H54 (cell line): ENCODE results near the gene SUSD2.
"Not testable (repeated sequence)": the region's sequence is repeated elsewhere in the genome, so short reads cannot be mapped to it uniquely, and the experiment has no call there.

ENCODE experiments used
- DNase-seq: peaks from one replicate; pipeline ENCODE4 v3.0.0; 2011; ENCODE audit warnings: low spot score, mixed read lengths; ENCODE audit not compliant: insufficient read length
- FAIRE-seq: peaks from 3 replicates; lab custom pipeline; 2011; peaks lifted over from hg19 to GRCh38; lab: Jason Lieb, UNC
- POLR2A ChIP-seq: IDR thresholded peaks from 2 replicates; pipeline ENCODE4 v1.6.1; 2011; ENCODE audit warnings: low read depth, mild to moderate bottlenecking, low read length

The SUSD2 gene

DNA sequence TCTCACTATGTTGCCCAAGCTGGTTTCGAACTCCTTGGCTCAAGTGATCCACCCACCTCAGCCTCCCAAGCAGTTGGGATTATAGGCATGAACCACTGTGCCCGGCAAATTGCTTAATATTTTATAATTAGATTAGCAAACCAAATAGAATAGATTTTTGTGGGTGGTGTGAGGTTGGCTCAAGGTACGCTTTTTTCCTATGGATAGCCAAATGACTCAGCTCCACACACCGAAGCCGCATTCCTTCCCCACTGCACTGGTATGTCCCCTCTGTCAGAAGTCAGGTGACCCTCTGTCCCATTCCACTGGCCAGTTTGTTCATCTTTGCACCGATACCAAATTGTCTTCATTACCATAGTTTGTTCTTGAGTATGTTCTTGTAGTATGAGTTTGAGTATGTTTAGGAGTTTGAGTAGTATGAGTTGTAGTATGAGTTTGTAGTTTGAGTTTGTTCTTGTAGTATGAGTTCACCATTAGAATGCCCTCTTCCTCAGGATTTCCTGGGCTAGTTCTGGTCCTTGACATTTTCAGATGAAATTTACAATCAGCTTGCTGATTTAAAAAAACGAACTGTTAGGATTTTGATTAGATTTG, 19.4 kb downstream of the SUSD2 start:
- FAIRE-seq, result no peak
- DNase-seq, result no peak

DNA sequence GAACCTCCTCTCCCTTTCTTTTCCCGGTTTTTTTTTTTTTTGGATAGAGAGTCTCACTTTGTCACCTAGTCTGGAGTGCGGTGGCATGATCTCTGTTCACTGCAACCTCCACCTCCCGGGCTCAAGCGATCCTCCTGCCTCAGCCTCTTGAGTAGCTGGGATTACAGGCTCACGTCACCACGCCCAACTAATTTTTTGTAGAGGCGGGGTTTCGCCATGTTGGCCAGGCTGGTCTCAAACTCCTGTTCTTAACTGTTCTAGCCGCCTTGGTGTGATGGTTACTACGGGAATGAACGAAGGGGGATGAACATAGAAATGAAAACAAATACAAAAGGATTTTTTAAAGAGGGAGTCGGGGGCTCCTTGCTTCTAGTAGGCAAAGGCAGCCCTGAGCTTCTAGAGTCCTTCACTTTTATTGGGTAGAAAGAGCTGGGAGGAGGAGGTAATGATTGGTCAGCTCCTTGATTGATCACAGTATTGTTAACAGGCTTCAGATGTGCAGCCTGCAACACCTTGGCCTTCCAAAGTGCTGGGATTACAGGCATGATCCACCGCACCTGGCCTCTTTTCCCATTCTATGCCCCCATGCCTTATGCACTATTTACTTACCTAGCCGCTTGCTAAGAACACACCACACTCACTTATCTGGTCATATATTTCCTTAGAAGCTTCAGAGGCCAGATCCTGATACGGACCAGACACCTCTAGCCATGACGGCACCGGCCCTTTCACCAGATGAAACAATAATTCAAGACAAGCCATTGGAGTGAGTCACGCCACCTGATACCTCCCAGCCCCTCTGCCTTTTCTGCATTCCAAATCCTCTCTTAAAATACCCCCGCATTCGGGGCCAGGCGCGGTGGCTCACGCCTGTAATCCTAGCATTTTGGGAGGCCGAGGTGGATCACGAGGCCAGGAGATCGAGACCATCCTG, 20.7 kb downstream of the SUSD2 start:
- DNase-seq, result no peak
- FAIRE-seq, result no peak
- no peak for TF ChIP-seq POLR2A

More for the DNA sequence above, 19.4 kb downstream of the SUSD2 start:
- no peak for TF ChIP-seq POLR2A

GRCh38 chr22:24203856-24204255, 22.6 kb downstream of the SUSD2 start:
- FAIRE-seq, DNase-seq: not testable (repeated sequence)

- FAIRE-seq, result no peak
- DNase-seq, result no peak
- no peak for TF ChIP-seq POLR2A
Observed at GRCh38 chr22:24205438-24206195, 24.3 kb downstream of the SUSD2 start.

GRCh38 chr22:24206460-24207263, 25.4 kb downstream of the SUSD2 start:
- DNase-seq, FAIRE-seq: not testable (repeated sequence)

DNA sequence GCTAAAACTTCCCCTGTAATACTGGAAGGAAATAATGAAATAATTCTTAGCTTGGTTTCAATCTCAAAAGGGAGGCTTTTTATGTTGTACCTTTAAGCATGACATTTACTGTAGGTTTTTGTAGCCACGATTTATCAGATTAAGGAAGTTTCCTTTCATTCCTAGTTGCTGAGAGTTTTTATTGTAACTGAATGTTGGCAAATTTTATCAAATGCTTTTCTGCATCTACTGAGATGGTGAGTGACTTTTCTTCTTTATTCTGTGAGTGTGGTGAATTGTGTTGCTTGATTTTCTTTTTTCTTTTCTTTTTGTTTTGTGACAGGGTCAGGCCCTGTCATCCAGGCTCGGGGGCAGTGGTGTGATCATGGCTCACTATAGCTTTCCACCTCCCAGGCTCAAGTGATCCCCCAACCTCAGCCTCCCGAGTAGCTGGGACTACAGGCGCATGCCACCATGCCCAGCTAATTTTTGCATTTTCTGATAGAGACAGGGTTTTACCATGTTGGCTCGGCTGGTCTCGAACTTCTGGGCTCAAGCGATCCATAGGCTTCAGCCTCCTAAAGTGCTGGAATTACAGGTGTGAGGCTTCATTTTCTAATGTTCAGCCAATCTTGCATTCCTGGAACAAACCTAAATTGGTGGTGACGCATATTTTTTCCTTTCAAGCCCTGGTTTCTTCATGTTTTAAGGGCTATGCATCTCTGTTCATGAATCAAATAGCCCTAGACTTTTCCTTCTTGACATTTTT, 26.2 kb downstream of the SUSD2 start:
- no peak for TF ChIP-seq POLR2A
- no peak for FAIRE-seq
- no peak for DNase-seq

DNA sequence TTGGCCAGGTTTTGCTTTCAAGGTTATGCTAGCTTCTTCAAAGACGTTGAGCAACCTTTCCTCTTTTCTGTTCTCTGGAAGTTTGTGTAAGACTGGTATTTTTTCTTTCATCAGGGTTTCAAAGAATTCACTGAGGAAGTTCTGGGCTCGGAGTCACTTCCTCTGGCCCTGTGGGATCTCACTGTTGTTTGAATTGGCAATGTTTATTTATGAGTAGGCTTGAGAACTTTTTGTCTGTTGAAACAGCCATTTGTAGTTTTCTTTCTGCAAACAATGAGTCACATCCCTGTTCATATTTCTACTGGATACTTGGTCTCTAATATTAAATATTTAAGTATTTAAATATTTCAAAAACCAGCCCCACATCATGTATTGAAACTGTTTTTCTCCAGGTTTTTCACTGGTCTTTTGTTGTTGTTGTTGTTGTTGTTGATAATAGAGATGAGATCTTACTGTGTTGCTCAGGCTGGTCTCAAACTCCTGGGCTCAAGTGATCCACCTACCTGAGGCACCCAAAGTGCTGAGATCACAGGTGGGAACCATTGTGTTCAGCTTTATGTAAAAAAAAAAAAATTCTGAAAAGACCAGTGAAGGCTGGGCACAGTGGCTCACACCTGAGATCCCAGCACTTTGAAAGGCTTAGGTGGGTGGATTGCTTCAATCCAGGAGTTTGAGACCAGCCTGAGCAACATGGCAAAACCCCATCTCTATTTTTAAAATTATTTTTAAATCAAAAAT, 26.9 kb downstream of the SUSD2 start:
- DNase-seq (peak; percentile 42), FAIRE-seq (no peak)
- no peak for TF ChIP-seq POLR2A

- FAIRE-seq, result no peak
- TF ChIP-seq POLR2A, result no peak
- DNase-seq, result no peak
Observed at GRCh38 chr22:24209016-24209415, 27.7 kb downstream of the SUSD2 start.

DNA sequence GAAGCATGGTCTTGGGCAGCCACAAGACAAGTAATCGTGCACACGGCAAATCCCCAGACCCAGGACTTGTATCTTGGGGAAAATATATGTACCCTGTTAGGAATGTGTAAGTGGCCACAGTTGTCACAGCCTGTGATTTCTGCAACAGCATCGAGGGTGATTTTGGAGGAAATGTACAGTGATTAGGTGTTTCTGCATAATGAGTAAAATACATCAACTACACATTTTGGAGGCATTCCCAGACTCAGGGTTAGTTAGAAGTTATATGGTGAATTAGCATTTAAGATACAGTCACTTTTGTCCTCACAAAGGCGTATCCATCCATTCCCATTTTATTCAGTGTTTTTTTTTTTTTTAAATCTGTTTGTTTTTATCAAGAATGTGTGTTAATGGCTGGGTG, 28.4 kb downstream of the SUSD2 start:
- FAIRE-seq (no peak), DNase-seq (no peak)
- no peak for TF ChIP-seq POLR2A

DNA sequence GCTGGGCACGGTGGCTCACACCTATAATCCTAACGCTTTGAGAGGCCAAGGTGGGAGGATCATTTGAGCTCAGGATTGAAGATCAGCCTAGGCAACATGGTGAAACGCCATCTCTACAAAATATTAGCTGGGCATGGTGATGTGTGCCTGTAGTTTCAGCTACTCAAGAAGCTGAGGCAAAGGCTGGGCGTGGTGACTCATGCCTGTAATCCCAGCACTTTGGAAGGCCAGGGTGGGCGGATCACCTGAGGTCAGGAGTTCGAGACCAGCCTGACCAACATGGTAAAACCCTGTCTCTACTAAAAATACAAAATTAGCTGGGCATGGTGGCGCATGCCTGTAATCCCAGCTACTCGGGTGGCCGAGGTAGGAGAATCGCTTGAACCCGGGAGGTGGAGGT, 29.1 kb downstream of the SUSD2 start:
- not testable (repeated sequence) for FAIRE-seq, DNase-seq

DNA sequence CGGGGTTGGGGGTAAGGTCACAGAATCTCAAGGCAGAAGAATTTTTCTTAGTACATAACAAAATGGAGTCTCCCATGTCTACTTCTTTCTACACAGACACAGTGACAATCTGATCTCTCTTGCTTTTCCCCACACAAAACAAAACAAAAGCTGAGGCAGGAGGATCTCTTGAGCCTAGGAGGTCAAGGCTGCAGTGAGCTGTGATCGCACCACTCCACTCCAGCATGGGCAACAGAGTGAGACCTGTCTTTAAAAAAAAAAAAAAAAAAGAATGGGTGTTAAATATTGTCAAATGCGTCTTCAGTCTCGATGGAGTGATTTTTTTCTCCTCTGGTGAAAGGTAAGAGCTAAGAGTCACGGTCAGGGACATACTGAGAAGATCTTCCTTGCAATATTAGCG, 30.4 kb downstream of the SUSD2 start:
- not testable (repeated sequence) for FAIRE-seq, DNase-seq

DNA sequence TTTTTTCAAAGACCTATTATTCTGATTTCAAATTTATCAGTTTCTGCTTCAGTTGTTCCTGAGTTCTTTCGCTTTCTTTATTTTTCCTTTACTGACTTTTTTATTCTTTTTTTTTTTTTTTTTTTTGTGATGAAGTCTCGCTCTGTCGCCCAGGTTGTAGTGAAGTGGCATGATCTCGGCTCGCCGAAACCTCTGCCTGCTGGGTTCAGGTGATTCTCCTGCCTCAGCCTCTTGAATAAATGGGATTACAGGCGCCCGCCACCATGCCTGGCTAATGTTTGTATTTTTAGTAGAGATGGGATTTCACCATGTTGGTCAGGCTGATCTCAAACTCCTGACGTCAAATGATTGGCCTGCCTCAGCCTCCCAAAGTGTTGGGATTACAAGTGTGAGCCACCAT, 31.8 kb downstream of the SUSD2 start:
- FAIRE-seq, DNase-seq: not testable (repeated sequence)
